ENCODE measurements around the gene DNAH2. TPM values are rescaled to one million over a fixed set of nuclear protein-coding genes. Genes with fewer than 3 reads are reported as not detected.

DNAH2 gene
- total RNA-seq, 2 donors from 2014 or later: 0.09 to 4.9 TPM

- DNase-seq (ENCODE audit: low spot score): no peak
- intact Hi-C loops (cut with DNase I): no loop called here
- no peak overlapping the region for H3K27ac ChIP-seq
- no peaks in the 10 kb centered on the region for H3K4me1 ChIP-seq (replicated peaks)
- no peak overlapping the region for H3K4me3 ChIP-seq
- WGBS: 79% methylated on average over 8 of the region's 8 CpGs
- H3K27me3 ChIP-seq (replicated peaks; ENCODE audit: insufficient read depth): no peaks in the 10 kb centered on the region
- no peaks in the 10 kb centered on the region for H3K36me3 ChIP-seq
- TF ChIP-seq CTCF (IDR thresholded peaks at IDR 0.05) (no peak), POLR2AphosphoS5 (IDR thresholded peaks at IDR 0.05) (no peak), POLR2A (IDR thresholded peaks at IDR 0.05) (no peak)
- H3K9me3 ChIP-seq: no peaks in the 10 kb centered on the region
Measured at GRCh38 chr17:7754656-7755055, 37.1 kb downstream of the DNAH2 start.

- no peaks in the 10 kb centered on the region for H3K9me3 ChIP-seq
Measured at GRCh38 chr17:7755095-7755890, 37.7 kb downstream of the DNAH2 start.

GRCh38 chr17:7756968-7757367, 39.4 kb downstream of the DNAH2 start:
- DNase-seq (ENCODE audit: low spot score): no peak
- no peaks in the 10 kb centered on the region for H3K36me3 ChIP-seq
- intact Hi-C loops (cut with DNase I): no loop called here
- H3K4me1 ChIP-seq (replicated peaks): no peaks in the 10 kb centered on the region
- WGBS: 89% methylated on average over 14 of the region's 14 CpGs
- H3K27ac ChIP-seq: no peak overlapping the region
- no peaks in the 10 kb centered on the region for H3K9me3 ChIP-seq
- H3K4me3 ChIP-seq: no peak overlapping the region
- no peaks in the 10 kb centered on the region for H3K27me3 ChIP-seq (replicated peaks; ENCODE audit: insufficient read depth)
- TF ChIP-seq POLR2A (IDR thresholded peaks at IDR 0.05) (no peak), CTCF (IDR thresholded peaks at IDR 0.05) (no peak), POLR2AphosphoS5 (IDR thresholded peaks at IDR 0.05) (no peak)

More at GRCh38 chr17:7755095-7755890, 37.7 kb downstream of the DNAH2 start:
- no peak overlapping the region for H3K4me3 ChIP-seq
- no peaks in the 10 kb centered on the region for H3K36me3 ChIP-seq
- no peak for DNase-seq (ENCODE audit: low spot score)
- no peak overlapping the region for H3K27ac ChIP-seq
- H3K27me3 ChIP-seq (replicated peaks; ENCODE audit: insufficient read depth): no peaks in the 10 kb centered on the region
- intact Hi-C loops (cut with DNase I): no loop called here
- H3K4me1 ChIP-seq (replicated peaks): no peaks in the 10 kb centered on the region
- WGBS: 53% methylated on average over 9 of the region's 9 CpGs
- TF ChIP-seq CTCF (IDR thresholded peaks at IDR 0.05): no peak
- TF ChIP-seq POLR2A (IDR thresholded peaks at IDR 0.05): no peak

GRCh38 chr17:7763919-7764318, 46.4 kb downstream of the DNAH2 start:
- H3K9me3 ChIP-seq: no peaks in the 10 kb centered on the region
- WGBS: 83% methylated on average over 16 of the region's 16 CpGs
- TF ChIP-seq POLR2A (IDR thresholded peaks at IDR 0.05) (no peak), POLR2AphosphoS5 (IDR thresholded peaks at IDR 0.05) (no peak), CTCF (IDR thresholded peaks at IDR 0.05) (no peak)
- H3K27me3 ChIP-seq (replicated peaks; ENCODE audit: insufficient read depth): no peaks in the 10 kb centered on the region
- H3K27ac ChIP-seq: no peak overlapping the region
- no peak overlapping the region for H3K4me3 ChIP-seq
- DNase-seq (ENCODE audit: low spot score): no peak
- H3K36me3 ChIP-seq: no peaks in the 10 kb centered on the region
- intact Hi-C loops (cut with DNase I): no loop called here
- H3K4me1 ChIP-seq (replicated peaks): no peaks in the 10 kb centered on the region

- TF ChIP-seq POLR2A (IDR thresholded peaks at IDR 0.05) (no peak), POLR2AphosphoS5 (IDR thresholded peaks at IDR 0.05) (no peak), CTCF (IDR thresholded peaks at IDR 0.05) (no peak)
Measured at GRCh38 chr17:7767004-7767403, 49.5 kb downstream of the DNAH2 start.

More at GRCh38 chr17:7767004-7767403, 49.5 kb downstream of the DNAH2 start:
- Histone ChIP-seq H3K27me3 (replicated peaks; ENCODE audit: insufficient read depth) (no peaks in the 10 kb centered on the region), H3K4me1 (replicated peaks) (no peaks in the 10 kb centered on the region), H3K4me3 (no peak overlapping the region), H3K9me3 (no peaks in the 10 kb centered on the region), H3K36me3 (no peaks in the 10 kb centered on the region), H3K27ac (no peak overlapping the region)
- intact Hi-C loops (cut with DNase I): no loop called here
- no peak for DNase-seq (ENCODE audit: low spot score)
- 75% methylated on average over 10 of the region's 10 CpGs for WGBS

Data from prostate gland (tissue), 2 donors.